Brain microvascular endothelial cell (primary cell): ENCODE data around the gene FOXL1.

Source experiments
- DNase-seq: peaks from one replicate; pipeline ENCODE4 v3.0.0-alpha.2; 2020
- H3K27ac ChIP-seq: fragments of 250-450 bp; sonication (Bioruptor Pico); 2 replicates; pipeline ENCODE4 v1.5.1; 2020; ENCODE audit warnings: mild to moderate bottlenecking, moderate library complexity
- H3K27me3 ChIP-seq: fragments of 250-450 bp; sonication (Bioruptor Pico); replicated peaks from 2 replicates; pipeline ENCODE4 v1.5.1; 2020; ENCODE audit warnings: mild to moderate bottlenecking
- H3K36me3 ChIP-seq: fragments of 250-450 bp; sonication (Bioruptor Pico); replicated peaks from 2 replicates; pipeline ENCODE4 v1.5.1; 2020; ENCODE audit warnings: mild to moderate bottlenecking
- H3K4me3 ChIP-seq: 2 replicates; pipeline ENCODE4 v1.5.1; 2011; ENCODE audit warnings: low read depth, mild to moderate bottlenecking, control low read depth, low read length, moderate library complexity
- CTCF ChIP-seq: IDR thresholded peaks from 2 replicates; pipeline ENCODE4 v1.5.1; 2011; ENCODE audit warnings: low read depth, mild to moderate bottlenecking, moderate library complexity, low read length, control low read depth, inconsistent platforms; ENCODE audit errors: missing control alignments
- in situ Hi-C: cut with HindIII; loops from 2 replicates; pipeline ENCODE4 v1.10.0; 2017; ENCODE audit warnings: low sequenced_read_pairs, low pct_ligation_motif_present

The FOXL1 gene

GRCh38 chr16:86562356-86562755, 16.0 kb upstream of the FOXL1 start:
- no peaks in the 10 kb centered on the region for H3K27me3 ChIP-seq
- in situ Hi-C loops = loop anchor here (25.0 kb wide), 1 partner anchor 725 kb away; no protein-coding TSS in a partner anchor
- DNase-seq = no peak
- H3K36me3 ChIP-seq = no peaks in the 10 kb centered on the region
- H3K27ac ChIP-seq = no peak overlapping the region
- TF ChIP-seq CTCF = no peak
- H3K4me3 ChIP-seq = no peak overlapping the region

- Histone ChIP-seq H3K36me3 (peaks cover 13% of the 10 kb centered on the region), H3K27ac (peak overlapping the region; percentile 22), H3K27me3 (no peaks in the 10 kb centered on the region), H3K4me3 (peak overlapping the region; percentile 55)
- in situ Hi-C loops = loop anchor here (25.0 kb wide), 1 partner anchor 724 kb away; no protein-coding TSS in a partner anchor
- peak; percentile 94 for DNase-seq
- peak; percentile 100 for TF ChIP-seq CTCF
Measured at GRCh38 chr16:86563469-86564345, 14.6 kb upstream of the FOXL1 start.

- Histone ChIP-seq H3K4me3 (peak overlapping the region; percentile 93), H3K27me3 (no peaks in the 10 kb centered on the region), H3K36me3 (peaks cover 28% of the 10 kb centered on the region), H3K27ac (peak overlapping the region; percentile 79)
- no peak for TF ChIP-seq CTCF
- no peak for DNase-seq
- in situ Hi-C loops = loop anchor here (25.0 kb wide), 1 partner anchor 722 kb away; no protein-coding TSS in a partner anchor
Measured at GRCh38 chr16:86565181-86565631, 13.1 kb upstream of the FOXL1 start.

GRCh38 chr16:86565644-86566511, 12.5 kb upstream of the FOXL1 start:
- in situ Hi-C loops = loop anchor here (25.0 kb wide), 1 partner anchor 721 kb away; no protein-coding TSS in a partner anchor
- Histone ChIP-seq H3K36me3 (peaks cover 34% of the 10 kb centered on the region), H3K4me3 (peak overlapping the region; percentile 93), H3K27me3 (no peaks in the 10 kb centered on the region), H3K27ac (peak overlapping the region; percentile 79)
- TF ChIP-seq CTCF = no peak
- DNase-seq = no peak

GRCh38 chr16:86566601-86566965, 11.8 kb upstream of the FOXL1 start, which contains the start of gene FOXC2:
Gene FOXC2 (plus strand): TSS chr16:86566829. CDS start chr16:86567336, 507 bp downstream.
- in situ Hi-C loops = loop anchor here (25.0 kb wide), 1 partner anchor 721 kb away; no protein-coding TSS in a partner anchor
- peak within 1 kb of the TSS; percentile 79 for H3K27ac ChIP-seq
- peak; percentile 95 for DNase-seq
- peaks cover 41% of the 10 kb centered on the region for H3K36me3 ChIP-seq
- TF ChIP-seq CTCF = no peak
- H3K27me3 ChIP-seq = no peaks in the 10 kb centered on the region
- peak within 1 kb of the TSS; percentile 93 for H3K4me3 ChIP-seq
